Femur (tissue), 1 donor: ENCODE measurements around the gene KDELR3.

Experiments
- DNase-seq: peaks from one replicate; pipeline ENCODE4 v3.0.0-alpha.2; 2017

KDELR3 gene

DNA sequence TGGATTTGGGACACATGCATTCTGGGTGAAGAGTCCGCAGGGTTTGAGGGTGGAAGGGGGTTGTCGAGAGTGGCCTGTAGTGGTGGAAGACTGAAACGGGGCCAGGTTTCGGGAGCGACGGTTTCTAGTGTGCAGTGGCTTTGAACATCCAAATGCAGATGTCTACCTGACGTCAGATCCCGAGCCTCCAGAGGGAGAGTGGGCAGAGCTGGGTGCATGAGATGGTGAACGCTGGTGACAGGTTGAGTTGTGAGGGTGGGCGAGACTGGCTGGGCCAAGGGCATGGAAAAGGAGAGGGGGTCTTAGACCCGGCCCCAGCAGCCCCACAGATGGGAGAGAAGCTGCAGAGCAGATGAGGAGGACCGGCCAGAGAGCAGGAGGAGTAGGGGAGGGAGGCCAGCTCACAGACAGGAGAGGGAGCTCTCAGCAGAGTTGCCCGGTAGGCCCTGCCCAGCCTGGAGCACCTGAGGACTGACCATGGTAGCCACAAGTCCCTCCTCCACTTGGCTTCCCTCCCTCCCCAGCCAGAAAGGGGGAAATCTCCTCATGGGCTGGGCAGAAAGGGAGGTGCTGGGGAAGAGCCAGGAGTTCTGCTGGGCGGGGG, 27.0 kb upstream of the KDELR3 start:
- no peak for DNase-seq

DNA sequence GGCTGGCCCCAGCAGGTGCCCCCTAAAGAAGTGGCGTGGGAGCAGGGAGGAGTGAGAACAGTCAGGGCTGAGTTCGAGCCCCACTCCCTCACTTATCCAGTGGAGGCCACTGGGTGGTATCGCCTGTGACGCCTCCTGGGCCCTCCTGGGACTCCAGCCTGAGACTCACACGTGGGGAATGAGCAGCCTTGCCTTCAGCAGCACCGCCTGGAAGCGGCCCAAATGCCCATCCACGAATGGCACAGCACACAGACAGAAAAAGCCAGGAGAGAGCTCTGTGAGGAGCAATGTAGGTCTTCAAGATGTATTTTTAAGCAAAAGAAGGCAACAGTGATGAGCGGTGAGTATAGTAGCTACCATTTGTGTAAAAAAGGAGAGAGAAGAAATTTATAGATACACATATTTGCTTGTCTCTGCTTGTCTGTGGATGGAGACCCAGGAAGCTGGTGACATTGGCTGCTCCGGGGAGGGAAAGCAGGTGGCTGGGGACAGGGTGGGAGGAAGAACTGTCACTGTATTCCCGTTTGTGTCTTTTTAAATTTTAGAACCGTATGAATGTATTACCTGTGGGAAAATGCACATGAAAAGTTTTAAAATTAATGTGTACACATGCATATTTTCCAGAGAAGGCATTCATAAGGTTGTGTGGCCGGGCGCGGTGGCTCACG, 26.1 kb upstream of the KDELR3 start:
- DNase-seq: no peak

DNA sequence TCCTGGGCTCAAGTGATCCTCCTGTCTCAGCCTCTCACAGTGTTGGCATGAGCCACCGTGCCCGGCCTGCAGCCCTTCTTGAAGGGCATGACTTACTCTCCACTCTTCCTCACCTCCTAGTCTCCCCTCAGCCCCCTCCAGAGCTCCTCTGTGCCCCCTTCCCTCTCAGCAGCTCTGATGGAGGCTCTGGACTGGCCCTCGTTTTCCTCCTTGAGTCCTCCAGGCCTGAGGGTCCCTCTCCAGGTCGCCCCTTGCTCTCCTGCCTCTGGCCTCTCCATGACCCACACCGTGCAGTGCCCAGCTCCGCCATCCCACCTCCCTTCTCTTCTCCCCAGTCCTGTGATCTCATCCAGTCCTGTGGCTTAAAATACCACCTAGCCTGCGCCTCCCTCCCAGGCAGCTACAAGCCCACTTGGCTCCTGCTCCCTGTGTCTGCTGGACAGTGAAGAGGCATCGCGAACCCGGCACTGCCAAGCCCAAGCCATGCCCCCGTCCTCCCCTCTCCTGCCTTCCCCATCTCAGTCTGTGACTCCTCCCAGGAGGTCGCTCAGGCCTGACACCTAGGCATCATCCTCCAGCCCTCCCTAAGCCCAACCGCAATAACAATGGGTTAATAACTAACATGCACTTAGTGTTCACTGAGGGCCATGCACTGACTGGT, 24.8 kb upstream of the KDELR3 start:
- DNase-seq: no peak

DNA sequence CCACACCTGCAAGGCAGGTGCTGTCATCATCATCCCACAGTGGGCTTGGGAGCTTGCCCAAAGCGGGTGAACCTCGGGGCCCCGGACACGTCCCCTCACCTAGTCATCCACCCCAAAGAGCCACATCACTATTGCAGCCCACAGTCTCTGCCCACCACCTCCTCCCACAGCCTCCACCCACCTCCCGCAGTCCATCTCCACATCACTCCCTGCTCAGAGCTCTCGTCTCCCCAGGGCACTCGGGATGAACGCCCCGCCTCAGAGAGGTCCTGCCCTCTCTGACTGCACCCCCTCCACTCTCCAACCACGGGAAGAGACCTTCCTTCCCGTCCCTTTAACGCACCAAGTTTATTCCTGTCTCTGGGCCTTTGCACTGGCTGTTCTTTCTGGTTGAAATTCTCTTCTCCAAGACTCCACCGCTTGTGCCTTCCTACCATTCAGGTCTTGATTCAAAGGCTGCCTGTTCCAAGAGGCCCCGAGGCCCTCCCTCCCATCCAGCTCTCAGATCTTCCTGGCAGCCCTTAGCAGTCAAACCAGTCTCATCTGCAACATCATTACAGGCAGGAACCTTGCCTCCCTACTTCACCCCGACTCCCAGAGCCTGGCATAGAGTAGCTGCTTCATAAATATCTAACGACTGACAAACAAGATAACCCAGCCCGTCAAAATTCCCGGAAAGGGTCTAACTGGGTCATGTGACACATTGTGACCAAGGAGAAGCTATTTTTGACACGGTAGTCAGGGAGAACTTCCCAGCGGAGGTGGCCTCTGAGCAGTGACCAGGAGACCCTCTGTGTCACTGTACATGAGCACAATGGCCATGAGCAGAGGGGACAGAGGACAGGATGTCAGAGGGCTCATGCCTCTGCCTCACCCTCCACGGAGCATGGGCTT, 24.0 kb upstream of the KDELR3 start:
- DNase-seq: no peak

DNA sequence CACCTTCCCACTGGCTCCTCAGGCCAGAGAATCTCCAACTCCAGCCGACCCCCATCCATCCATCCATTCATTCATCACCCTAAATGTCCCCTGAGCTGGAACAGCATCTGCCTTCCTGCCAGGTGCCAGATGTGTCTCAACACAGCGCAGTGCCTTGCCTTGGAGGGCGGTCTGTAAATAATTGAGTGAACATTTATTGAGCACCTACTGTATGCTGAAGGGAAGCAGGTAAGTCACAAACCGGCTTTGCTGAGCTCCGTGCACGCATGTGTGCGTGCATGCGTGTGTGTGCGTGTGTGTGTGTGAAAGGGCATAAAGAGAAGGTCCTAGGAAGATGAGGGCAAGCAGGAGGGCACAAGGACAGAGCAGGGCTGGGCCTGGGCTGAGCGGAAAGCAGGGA, 23.1 kb upstream of the KDELR3 start:
- DNase-seq: no peak

DNA sequence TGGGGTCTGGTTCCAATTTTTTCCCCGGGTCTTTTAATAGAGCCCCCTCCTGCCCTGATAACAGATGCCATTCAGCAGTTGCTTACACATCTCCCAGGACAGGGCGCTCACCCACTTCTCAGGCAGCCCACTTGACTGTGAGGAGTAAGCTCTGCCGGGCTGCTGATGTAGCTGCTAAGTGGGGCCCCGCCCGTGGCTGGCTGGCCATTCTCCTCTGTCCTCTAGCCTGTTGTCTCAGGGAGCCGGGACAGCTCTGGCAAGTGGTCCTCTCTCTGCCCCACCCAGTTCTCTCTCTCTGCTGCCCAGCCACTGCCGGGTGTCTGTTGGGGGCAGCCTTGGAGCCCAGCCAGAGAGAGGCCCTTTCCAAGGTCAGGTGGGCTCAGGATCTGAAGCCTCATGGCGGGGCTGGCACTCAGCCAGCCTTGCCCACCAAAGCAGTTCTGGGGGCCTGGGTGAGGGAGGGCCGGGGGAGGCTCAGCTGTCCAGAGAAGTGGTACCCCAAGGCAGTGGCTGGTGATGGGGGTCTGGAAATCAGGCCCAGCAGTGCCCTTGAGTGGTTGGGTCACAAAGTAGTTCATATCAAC, 21.8 kb upstream of the KDELR3 start:
- no peak for DNase-seq

DNA sequence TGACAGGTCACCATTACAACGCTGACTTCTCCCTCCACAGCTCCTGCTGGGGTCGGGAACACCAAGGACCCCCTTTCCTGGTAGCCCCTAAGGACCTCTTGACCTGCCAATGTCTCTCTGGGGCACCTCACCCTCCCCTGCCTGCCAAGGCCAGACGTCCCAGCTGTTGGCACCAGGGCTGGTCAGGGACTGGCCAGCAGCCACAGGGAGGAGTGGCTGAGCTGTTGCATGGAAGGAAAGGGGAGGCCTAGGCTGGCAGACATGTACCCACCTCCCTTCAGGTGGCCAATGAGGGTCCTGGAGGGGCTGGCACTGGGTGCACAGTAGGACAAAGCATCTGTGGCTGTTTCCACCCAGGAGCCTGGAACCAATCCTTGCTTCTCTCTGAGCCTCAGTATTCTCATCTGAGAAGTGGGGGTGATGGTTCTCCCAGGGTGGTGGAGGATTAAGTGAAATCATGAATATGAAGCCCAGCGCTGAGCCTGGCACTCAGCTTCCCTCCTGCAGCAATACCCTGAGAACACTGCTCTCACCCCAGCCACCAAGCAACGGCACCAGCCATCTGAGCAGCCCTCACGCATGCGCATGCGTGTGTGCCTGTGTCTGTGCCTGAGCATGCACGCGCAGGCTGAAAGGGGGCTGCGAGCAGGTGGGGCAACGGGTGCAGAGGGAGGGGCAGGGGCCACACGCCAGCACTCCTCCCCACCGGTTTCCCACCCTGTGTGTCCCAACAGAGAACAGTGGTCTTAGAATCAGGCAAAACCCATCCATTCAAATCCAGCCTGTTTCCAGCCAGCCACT, 18.8 kb upstream of the KDELR3 start:
- no peak for DNase-seq

DNA sequence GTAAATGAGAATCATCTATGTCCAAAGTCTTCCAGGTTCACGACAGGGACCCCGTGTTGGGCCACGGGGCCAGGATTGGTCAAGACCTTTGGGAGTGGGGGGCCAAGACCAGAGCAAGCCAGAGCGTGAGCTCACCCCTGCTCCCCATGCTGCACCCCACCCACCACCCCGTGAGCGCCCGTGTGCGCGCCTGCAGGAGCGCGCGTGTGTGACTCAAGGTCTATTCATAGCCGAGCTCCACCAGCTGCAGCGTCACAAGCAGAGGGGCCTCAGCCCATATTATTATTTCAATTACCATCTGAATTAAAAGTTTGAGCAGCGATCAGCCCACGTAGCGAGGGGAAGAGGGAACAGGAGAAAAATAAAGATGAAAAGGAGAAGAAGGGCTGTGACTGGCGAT, 18.1 kb upstream of the KDELR3 start:
- DNase-seq: no peak

DNA sequence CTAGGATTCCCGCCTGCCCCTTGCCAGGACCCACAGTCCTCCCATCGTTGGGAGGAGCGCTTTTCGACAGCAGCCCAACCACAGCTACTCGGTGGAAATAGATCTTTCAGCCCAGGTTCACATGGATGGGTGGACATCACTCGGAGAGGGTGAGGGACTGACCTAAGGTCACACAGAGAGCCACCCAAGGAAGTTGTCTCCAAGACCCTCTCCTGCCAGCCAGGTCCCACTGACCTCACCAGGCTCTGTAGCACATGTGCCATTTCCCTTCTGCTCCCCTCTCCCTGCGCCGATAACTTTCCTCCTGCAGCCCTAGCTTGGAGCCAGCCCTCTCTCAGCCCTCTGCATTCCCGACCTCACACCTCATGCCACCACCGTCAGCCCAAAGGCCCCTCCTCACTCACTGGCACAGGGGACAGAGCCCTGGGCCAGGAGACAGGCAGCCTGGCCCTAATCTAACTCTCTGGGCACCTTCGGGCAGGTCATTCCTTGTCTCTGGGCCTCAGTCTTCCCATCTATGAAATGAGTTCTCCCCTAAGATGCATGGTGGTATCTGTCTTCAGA, 17.6 kb upstream of the KDELR3 start:
- no peak for DNase-seq

DNA sequence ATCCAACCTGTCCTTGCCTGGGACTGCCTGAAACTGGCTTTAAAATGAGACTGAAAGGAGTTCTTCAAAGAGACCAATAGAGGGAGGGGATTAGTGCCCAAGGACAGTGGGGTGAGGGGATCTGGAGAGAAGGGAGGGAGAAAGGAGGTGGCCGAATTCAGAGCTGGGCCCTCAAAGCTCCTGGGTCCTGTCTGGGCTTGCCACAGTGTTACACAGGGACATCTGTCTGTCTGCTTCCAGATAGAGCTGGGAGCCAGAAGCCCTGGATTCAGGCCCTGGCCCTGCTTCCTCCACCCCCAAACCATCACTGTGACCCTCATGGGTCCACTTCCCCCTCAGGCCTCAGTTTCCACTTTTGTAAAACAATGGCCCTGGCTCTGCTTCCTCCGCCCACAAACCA, 16.5 kb upstream of the KDELR3 start:
- no peak for DNase-seq

DNA sequence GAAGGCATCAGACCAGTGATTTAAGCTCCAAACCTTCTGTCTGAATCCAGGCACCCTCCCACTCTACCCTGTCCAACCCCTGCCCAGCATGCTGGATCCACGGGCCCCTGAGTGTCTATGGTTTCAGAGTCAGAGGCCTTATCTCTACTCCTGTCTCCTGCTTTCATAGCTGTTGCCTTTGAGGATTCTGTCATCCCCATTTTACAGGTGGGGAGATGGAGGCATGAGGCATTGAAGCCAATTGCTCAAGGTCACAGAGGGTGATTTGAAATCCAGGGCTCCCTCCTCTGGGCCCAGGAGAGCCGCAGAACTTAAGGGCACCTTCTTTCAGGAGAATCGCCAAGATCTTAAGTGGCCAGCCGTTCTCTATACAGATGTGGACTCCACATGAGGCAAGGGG, 16.0 kb upstream of the KDELR3 start:
- no peak for DNase-seq

DNA sequence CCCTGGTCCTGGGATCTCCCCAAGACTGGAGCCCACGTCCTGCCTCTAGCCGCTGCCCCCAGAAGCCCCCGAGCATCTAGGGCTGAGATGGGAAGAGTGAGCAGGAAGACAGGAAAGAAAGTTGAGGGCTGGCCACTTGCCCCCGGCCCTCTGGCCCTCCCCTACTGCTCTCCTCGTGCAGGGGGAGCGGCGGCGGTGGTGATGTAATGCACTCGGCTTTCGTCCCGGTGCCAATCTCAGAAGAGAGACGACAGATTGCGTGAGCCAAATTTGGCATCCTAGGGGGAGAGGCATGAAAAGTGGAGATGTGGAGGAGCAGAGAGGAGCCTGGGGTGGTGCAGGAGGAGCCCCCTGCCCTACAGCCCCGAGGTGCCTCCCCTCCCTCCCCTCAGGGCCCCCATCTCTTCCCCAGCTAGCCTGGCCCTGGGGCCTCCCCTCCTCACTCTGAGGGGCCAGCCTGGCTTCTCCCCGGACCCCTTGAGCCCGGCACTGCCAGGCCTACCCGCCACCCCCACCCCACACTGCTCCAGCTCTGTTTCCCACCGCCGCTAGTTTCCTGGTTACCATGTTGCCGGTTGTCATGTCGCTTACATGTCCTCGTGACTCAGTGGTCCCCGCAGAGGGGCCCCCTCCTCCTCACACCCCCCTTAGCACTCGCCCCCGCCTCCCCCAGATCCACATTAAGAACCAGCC, 15.4 kb upstream of the KDELR3 start:
- no peak for DNase-seq

DNA sequence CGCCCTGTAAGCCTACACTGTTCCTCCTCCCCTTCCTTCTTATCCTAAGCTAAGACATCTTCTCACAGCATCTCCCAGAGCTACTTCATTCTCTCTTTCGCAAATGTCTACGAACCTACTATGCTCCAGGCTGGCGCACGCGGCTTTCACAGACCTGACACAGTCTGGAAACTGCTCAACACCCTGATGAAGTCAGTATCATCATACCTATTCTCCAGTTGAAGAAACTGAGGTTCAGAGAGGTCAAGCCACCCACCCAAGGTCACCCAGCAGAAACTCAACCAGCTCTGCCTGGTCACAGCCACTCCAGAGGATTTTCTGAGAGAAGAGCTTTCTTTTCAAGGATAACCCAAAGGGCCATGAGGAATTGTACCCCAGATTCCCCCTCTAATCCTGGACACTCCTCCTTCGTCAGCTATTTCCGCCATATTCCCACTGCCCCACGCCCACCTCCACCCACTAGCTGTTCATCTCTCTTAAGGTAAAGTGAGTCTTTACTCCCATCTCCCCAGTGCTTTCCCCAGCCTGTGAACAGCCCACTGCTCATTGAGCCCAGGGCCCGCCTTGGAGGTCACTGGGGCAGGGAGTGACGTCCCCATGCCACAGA, 14.7 kb upstream of the KDELR3 start:
- no peak for DNase-seq

DNA sequence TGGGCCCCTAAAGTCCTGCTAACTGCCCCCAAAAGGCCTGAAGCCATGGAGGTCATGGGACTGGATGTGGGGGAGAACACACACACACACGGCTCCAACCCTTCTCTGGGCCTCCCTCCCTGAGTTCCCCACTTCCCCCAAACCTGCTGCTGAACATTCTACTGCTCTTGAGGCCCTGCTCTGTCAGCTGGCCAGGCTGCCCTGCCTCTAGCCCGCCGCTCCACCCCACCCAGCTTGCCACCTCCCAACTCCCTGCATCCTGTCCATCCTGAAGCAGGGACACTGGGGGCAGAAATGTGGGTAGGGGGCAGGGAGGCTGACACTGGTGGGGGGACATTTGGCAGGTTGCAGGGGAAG, 13.9 kb upstream of the KDELR3 start:
- DNase-seq: no peak

DNA sequence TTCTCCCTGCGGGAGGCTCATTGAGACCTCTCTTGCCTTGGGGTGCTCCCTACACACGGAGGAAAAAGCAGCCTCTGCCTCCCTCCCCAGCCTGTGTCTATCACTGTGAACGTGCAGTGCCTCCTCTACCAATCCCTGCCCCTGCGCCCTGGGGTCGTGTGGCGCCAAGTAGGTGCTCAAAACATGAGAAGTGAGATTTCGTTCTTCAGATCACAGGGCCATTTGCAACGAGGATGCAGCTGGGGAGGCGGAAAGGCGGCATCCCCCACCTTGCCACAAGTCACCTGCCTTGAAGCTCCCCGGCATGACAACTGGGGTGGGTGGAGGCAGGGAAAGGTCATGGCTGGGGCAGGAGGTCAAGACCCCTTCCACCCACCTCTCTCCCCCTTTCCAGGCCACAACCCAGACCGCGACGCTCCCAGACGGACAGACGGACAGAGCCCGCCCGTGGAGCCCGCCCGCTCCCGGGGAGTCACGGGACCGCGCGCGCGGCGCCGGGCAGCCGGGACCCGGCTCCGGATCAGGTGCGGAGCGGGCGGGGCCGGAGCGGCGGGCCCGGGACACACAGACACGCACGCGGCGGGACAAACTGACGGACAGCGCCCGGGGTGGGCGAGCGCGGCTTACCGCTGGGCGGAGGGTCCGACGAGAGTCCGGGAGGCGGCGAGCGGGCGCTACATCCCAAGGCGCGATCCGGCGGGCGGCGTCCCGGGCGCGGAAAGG, 13.4 kb upstream of the KDELR3 start:
- DNase-seq: no peak

DNA sequence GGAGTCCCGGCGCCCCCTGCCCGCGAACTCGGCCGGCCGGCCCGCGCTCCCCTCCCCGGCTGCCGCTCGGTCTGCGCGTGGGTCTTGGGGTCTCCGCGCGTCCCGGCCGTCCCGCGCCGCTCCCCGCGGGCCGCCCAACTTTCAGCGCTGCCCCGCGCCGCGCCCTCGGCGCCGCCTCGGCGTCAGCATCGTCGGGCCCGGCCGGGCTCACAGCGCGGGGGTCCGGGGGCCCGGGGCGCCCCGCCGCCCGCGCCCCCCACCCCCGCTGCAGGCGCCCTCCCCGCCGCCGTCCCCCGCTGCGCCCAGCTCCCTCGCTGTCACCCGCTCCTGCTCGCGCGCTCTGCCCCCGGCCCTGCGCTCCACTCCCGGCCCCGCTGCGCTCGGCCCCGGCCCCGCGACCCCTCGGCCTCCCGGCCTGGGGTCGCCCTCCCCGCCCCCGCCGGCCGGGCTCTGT, 12.8 kb upstream of the KDELR3 start, which contains the start of gene KCNJ4:
Gene KCNJ4 (minus strand): TSS at position 124 of the 454 bp plus-strand sequence. CDS start 27,067 bp downstream, outside the sequence.
- DNase-seq: no peak

DNA sequence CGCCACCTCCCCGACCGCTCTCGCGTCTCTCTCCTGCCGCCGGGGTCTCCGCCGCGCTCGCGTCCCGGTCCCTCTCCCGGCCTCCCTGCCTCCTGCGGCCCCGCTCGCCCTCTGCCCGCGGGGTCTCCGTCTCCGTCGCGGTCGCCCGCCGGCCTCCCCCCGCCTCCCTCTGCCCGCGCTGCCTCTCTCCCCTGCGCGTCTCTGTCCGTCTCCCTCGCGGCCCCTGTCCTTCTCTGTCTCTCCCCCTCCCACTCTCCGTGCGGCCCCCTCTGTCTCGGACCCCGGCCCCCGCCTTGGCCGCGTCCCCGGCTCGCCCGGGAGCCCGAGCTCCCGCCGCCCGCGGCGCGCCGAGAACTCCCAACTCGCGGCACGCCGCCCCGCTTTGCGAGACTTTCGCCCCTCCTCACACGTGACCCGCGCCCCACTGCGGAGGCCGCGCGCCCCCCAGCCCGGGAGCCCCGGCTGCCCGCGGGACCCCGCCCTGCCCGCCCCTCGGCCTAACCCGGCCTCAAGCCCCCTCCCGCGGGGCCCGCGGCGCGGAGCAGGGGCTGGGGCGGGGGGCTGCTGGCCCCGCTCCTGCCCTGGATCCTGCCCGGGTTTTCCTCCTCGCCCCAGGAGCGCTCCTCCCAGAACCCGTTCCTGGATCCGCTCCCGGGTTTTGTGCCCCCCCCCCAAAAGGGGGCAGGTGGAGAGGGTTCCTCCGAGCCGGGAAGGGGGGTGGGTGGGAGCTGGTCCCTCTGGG, 12.2 kb upstream of the KDELR3 start:
- peak; percentile 65 for DNase-seq

DNA sequence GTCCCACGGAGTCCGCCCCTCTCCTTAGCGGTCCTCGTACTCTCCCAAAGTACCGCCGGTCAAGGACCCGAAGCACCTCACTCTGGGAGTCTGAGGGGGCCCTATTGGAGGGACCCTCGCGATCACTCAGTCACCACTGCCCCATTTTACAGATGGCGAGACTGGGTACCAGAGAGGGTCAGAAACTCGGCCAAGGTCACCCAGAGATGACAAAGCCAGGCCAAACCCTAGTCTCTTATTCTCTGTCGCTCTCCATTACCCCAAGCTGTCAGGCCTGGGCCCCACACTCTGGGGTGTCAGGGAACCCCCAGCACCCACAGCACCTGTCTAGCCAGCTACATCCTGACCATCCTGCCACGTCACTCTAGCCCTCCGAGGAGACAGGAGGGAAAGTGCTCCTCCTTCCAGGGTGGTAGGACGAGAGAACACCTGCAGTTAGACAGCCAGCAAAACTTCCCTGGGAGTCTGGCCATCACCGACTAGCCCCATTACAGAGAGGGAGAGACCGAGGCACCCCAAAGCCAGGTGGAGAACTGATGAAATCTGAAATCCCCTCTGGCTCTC, 11.5 kb upstream of the KDELR3 start:
- no peak for DNase-seq
